DOHH2 (cell line): ENCODE measurements around the gene SIGLEC6.

ENCODE experiments used
- H3F3A ChIP-seq: fragments of 200-600 bp; sonication (generic), shearing (Covaris generic); 2 replicates; pipeline ENCODE4 v1.6.0; 2016; ENCODE audit warnings: antibody characterized with exemption, mild to moderate bottlenecking; ENCODE audit not compliant: control insufficient read depth, insufficient read depth
- H3K27ac ChIP-seq: fragments of 200-600 bp; sonication (generic); 2 replicates; pipeline ENCODE4 v1.5.1; 2014; ENCODE audit warnings: low read depth, mild to moderate bottlenecking, low read length, moderate library complexity
- H3K27me3 ChIP-seq: fragments of 200-600 bp; sonication (generic); 2 replicates; pipeline ENCODE4 v1.6.1; 2014; ENCODE audit warnings: mild to moderate bottlenecking, low read length, mixed read lengths; ENCODE audit not compliant: control insufficient read depth
- H3K36me3 ChIP-seq: fragments of 200-600 bp; sonication (generic); 2 replicates; pipeline ENCODE4 v1.6.1; 2014; ENCODE audit warnings: mild to moderate bottlenecking, low read length, moderate library complexity, mixed read lengths; ENCODE audit not compliant: control insufficient read depth
- H3K4me1 ChIP-seq: fragments of 200-600 bp; sonication (generic); 2 replicates; pipeline ENCODE4 v1.6.1; 2014; ENCODE audit warnings: mild to moderate bottlenecking, low read length, mixed read lengths; ENCODE audit not compliant: control insufficient read depth
- H3K4me2 ChIP-seq: fragments of 200-600 bp; sonication (generic); 2 replicates; pipeline ENCODE4 v1.6.0; 2014; ENCODE audit warnings: mild to moderate bottlenecking, low read length, moderate library complexity
- H3K4me3 ChIP-seq: fragments of 200-600 bp; sonication (generic); 2 replicates; pipeline ENCODE4 v1.5.1; 2014; ENCODE audit warnings: mild to moderate bottlenecking, low read length, mixed read lengths
- H3K79me2 ChIP-seq: fragments of 200-600 bp; sonication (generic); 2 replicates; pipeline ENCODE4 v1.6.1; 2014; ENCODE audit warnings: mild to moderate bottlenecking, low read length, mixed read lengths; ENCODE audit not compliant: control insufficient read depth
- H3K9me2 ChIP-seq: fragments of 200-600 bp; sonication (generic); replicated peaks from 2 replicates; pipeline ENCODE4 v1.6.1; 2014; ENCODE audit warnings: mild to moderate bottlenecking, low read length, mixed read lengths; ENCODE audit not compliant: control insufficient read depth
- H3K9me3 ChIP-seq: fragments of 200-600 bp; sonication (generic); 2 replicates; pipeline ENCODE4 v1.6.1; 2014; ENCODE audit warnings: antibody characterized with exemption, low read length, mixed read lengths; ENCODE audit not compliant: control insufficient read depth, insufficient read depth
- H4K20me1 ChIP-seq: fragments of 200-600 bp; sonication (generic); 2 replicates; pipeline ENCODE4 v1.6.0; 2014; ENCODE audit warnings: low read depth, mild to moderate bottlenecking, antibody characterized with exemption, low read length, moderate library complexity; ENCODE audit not compliant: control insufficient read depth, insufficient read depth
- CTCF ChIP-seq: fragments of 200-600 bp; sonication (generic); IDR thresholded peaks from one replicate; pipeline ENCODE4 v1.5.1; 2014; ENCODE audit warnings: antibody characterized with exemption, mild to moderate bottlenecking, low read depth, low read length; ENCODE audit not compliant: poor library complexity, severe bottlenecking
- EZH2phosphoT487 ChIP-seq: fragments of 200-600 bp; sonication (generic); IDR thresholded peaks from 2 replicates; pipeline ENCODE4 v1.6.1; 2017; ENCODE audit warnings: borderline replicate concordance, mild to moderate bottlenecking, antibody characterized with exemption, low read length, moderate library complexity, mixed read lengths

The SIGLEC6 gene

DNA sequence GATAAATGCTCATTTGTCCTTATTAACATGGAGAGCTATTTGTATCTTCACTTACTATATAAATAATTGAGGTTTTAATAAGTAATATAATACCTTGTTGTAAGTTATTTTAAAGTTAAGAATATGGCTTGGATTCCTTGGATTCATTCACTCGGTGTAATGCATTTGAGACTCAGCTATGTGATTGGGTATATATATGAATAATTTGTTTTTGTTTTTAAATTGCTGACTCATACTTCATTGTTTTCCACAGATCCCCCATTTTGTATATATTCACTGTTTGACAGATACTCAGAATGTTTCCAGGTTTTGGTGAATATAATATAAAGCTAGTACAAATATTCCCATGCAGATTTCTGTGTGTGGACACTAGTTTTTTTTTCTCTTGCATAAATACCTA lies 59.9 kb downstream of the SIGLEC6 start:
- no peak for TF ChIP-seq CTCF
- TF ChIP-seq EZH2phosphoT487: no peak
- Histone ChIP-seq H3K4me3 (no peak overlapping the region), H3K79me2 (no peaks in the 10 kb centered on the region), H3K9me3 (no peaks in the 10 kb centered on the region), H3K9me2 (no peaks in the 10 kb centered on the region), H3K36me3 (no peaks in the 10 kb centered on the region), H3K27me3 (peaks cover 16% of the 10 kb centered on the region; the same call in 1 of the 2 replicates), H4K20me1 (no peaks in the 10 kb centered on the region), H3K4me1 (no peaks in the 10 kb centered on the region), H3K4me2 (no peak overlapping the region), H3F3A (no peaks in the 10 kb centered on the region), H3K27ac (no peak overlapping the region)

DNA sequence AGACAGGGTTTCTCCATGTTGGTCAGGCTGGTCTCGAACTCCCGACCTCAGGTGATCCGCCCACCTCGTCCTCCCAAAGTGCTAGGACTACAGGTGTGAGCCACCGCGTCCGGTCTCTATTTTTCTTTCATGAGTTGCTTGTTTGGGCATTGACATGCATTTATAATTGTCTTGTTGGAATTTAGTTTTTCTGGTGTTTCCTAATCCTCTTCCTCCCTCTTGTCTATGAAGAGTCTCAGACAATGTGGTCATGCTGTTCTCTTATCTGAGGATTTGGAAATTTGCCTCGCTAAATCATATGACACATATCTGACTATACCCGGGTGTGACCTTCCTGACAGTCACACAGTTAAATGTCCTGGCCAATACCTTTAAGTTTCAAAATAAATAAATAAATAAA lies 60.5 kb downstream of the SIGLEC6 start:
- peaks cover 20% of the 10 kb centered on the region; the same call in 1 of the 2 replicates for H3K27me3 ChIP-seq
- H3F3A ChIP-seq: no peaks in the 10 kb centered on the region
- no peak overlapping the region for H3K4me2 ChIP-seq
- H3K4me3 ChIP-seq: no peak overlapping the region
- H3K79me2 ChIP-seq: no peaks in the 10 kb centered on the region
- H3K9me3 ChIP-seq: no peaks in the 10 kb centered on the region
- no peaks in the 10 kb centered on the region for H3K4me1 ChIP-seq
- no peak overlapping the region for H3K27ac ChIP-seq
- H3K9me2 ChIP-seq: no peaks in the 10 kb centered on the region
- TF ChIP-seq EZH2phosphoT487 (no peak), CTCF (no peak)
- no peaks in the 10 kb centered on the region for H4K20me1 ChIP-seq
- no peaks in the 10 kb centered on the region for H3K36me3 ChIP-seq

DNA sequence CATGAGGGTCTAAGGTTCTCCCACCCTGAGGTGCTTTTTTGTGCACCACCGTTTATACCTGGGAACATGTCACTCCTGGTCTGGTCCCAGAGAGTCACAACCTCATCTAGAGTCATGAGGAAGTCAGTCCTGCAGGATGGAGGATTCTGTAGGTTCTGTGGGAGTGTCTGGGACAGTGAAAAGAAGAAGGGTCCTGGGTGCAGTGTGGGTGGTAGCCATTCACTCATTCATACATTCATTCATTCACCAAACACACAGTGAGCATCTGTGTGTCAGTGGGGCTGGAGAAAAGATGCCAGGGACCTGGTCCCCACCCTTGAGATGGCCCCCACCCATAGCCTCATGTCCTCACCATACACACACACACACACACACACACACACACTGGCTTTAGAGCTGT lies 61.8 kb downstream of the SIGLEC6 start:
- no peaks in the 10 kb centered on the region for H3K79me2 ChIP-seq
- no peaks in the 10 kb centered on the region for H3K4me1 ChIP-seq
- no peaks in the 10 kb centered on the region for H4K20me1 ChIP-seq
- no peaks in the 10 kb centered on the region for H3K9me3 ChIP-seq
- TF ChIP-seq EZH2phosphoT487 (no peak), CTCF (no peak)
- no peak overlapping the region for H3K4me2 ChIP-seq
- H3K9me2 ChIP-seq: no peaks in the 10 kb centered on the region
- no peak overlapping the region for H3K27ac ChIP-seq
- H3F3A ChIP-seq: no peaks in the 10 kb centered on the region
- H3K36me3 ChIP-seq: no peaks in the 10 kb centered on the region
- H3K4me3 ChIP-seq: no peak overlapping the region
- H3K27me3 ChIP-seq: peaks cover 19% of the 10 kb centered on the region; the same call in 1 of the 2 replicates
